H1 (cell line): ENCODE results near the gene PRIMPOL. TPM values are rescaled to one million over a fixed set of nuclear protein-coding genes. Genes with fewer than 3 reads are reported as not detected.

Source experiments
- CTCF ChIA-PET: fragments of 300-600 bp; sonication (Branson Sonifier 250); formaldehyde crosslinking; loops from one replicate; lab custom pipeline; 2021; ENCODE audit not compliant: partially characterized antibody; lab: Charles Lee
- POLR2A ChIA-PET: fragments of 300-600 bp; sonication (Branson Sonifier 250); formaldehyde crosslinking; loops from one replicate; lab custom pipeline; 2021; ENCODE audit warnings: inconsistent platforms; ENCODE audit not compliant: partially characterized antibody; lab: Charles Lee
- DNase-seq, 2 experiments: peaks; one replicate each; pipeline versions ENCODE4 v3.0.0 to v3.0.0-alpha.2; 2010 to 2022; ENCODE audit warnings: low spot score in 2 of 2, low read depth in 1 of 2, mixed read lengths in 1 of 2
- FAIRE-seq: peaks from 2 replicates; lab custom pipeline; 2011; peaks lifted over from hg19 to GRCh38; lab: Jason Lieb, UNC
- H2AFZ ChIP-seq: 2 replicates; pipeline ENCODE4 v1.8.1; 2012; ENCODE audit warnings: low read length, inconsistent platforms
- H2AK5ac ChIP-seq: 2 replicates; pipeline ENCODE4 v1.6.1; 2013; ENCODE audit warnings: low read depth, low read length
- H2BK120ac ChIP-seq: replicated peaks from 2 replicates; pipeline ENCODE3; 2013; ENCODE audit warnings: low read depth, low read length, inconsistent platforms
- H2BK12ac ChIP-seq: 2 replicates; pipeline ENCODE4 v1.6.1; 2013; ENCODE audit warnings: low read depth, low read length
- H2BK15ac ChIP-seq: 2 replicates; pipeline ENCODE4 v1.6.1; 2013; ENCODE audit warnings: low read length
- H2BK20ac ChIP-seq: 2 replicates; pipeline ENCODE4 v1.6.1; 2013; ENCODE audit warnings: low read length
- H2BK5ac ChIP-seq: 2 replicates; pipeline ENCODE4 v1.6.1; 2013; ENCODE audit warnings: low read depth, low read length
- H3K14ac ChIP-seq: 2 replicates; pipeline ENCODE4 v1.6.1; 2013; ENCODE audit warnings: inconsistent platforms; ENCODE audit not compliant: insufficient read length
- H3K18ac ChIP-seq: 2 replicates; pipeline ENCODE4 v1.6.1; 2013; ENCODE audit warnings: low read length; ENCODE audit errors: extremely low read depth
- H3K23ac ChIP-seq: 2 replicates; pipeline ENCODE4 v1.6.1; 2013; ENCODE audit warnings: inconsistent platforms; ENCODE audit not compliant: insufficient read length
- H3K23me2 ChIP-seq: 2 replicates; pipeline ENCODE4 v1.6.1; 2013; ENCODE audit warnings: low read depth, low read length
- H3K27ac ChIP-seq: 2 replicates; pipeline ENCODE4 v1.6.1; 2011; ENCODE audit warnings: low read depth, low read length, inconsistent platforms
- H3K27me3 ChIP-seq, 4 experiments: replicated peaks in 1 of 4; 1 replicate in 1 of 4; 2 replicates in 3 of 4; pipeline versions ENCODE4 v1.6.1 to v1.8.1; 2011 to 2013; ENCODE audit warnings: low read length in 3 of 4, mild to moderate bottlenecking in 3 of 4, inconsistent platforms in 2 of 4, mixed read lengths in 2 of 4, moderate library complexity in 1 of 4; ENCODE audit not compliant: control insufficient read depth in 3 of 4, insufficient read depth in 3 of 4; ENCODE audit errors: extremely low read depth in 1 of 4
- H3K36me3 ChIP-seq, 4 experiments: 2 replicates each; pipeline versions ENCODE4 v1.6.1 to v1.8.1; 2011 to 2013; ENCODE audit warnings: mild to moderate bottlenecking in 4 of 4, low read length in 3 of 4, moderate library complexity in 2 of 4, control low read depth in 1 of 4, inconsistent platforms in 1 of 4; ENCODE audit not compliant: insufficient read depth in 4 of 4, control insufficient read depth in 2 of 4
- H3K4ac ChIP-seq: replicated peaks from 2 replicates; pipeline ENCODE3; 2013; ENCODE audit warnings: low read length, low read depth, mixed read lengths, inconsistent platforms; ENCODE audit not compliant: insufficient read length
- H3K4me1 ChIP-seq, 4 experiments: replicated peaks in 1 of 4; 1 replicate in 1 of 4; 2 replicates in 3 of 4; pipeline versions ENCODE4 v1.6.1 to v1.8.1; 2011 to 2013; ENCODE audit warnings: low read length in 3 of 4, inconsistent platforms in 2 of 4, mixed read lengths in 1 of 4; ENCODE audit not compliant: insufficient read depth in 4 of 4, control insufficient read depth in 3 of 4
- H3K4me2 ChIP-seq, 2 experiments: 2 replicates each; pipeline versions ENCODE4 v1.6.1 to v1.8.1; 2011 to 2013; ENCODE audit warnings: low read depth in 2 of 2, low read length in 2 of 2, control low read depth in 1 of 2, inconsistent platforms in 1 of 2, mild to moderate bottlenecking in 1 of 2; ENCODE audit not compliant: insufficient read depth in 1 of 2
- H3K4me3 ChIP-seq, 4 experiments: fragments of 200-600, 300-600 bp in 1 of 4; sonication (generic), shearing (Covaris generic), sonication (Bioruptor Twin) in 1 of 4; 2 replicates each; pipeline versions ENCODE4 v1.5.1 to v1.8.1; 2011 to 2016; ENCODE audit warnings: low read length in 4 of 4, low read depth in 3 of 4, control low read depth in 2 of 4, inconsistent platforms in 2 of 4, mild to moderate bottlenecking in 2 of 4, mixed read lengths in 1 of 4, moderate library complexity in 1 of 4; ENCODE audit not compliant: insufficient read depth in 2 of 4; ENCODE audit errors: extremely low read depth in 1 of 4
- H3K56ac ChIP-seq: replicated peaks from 2 replicates; pipeline ENCODE3; 2013; ENCODE audit warnings: low read depth, mild to moderate bottlenecking, mixed read lengths, low read length, inconsistent platforms; ENCODE audit not compliant: insufficient read length
- H3K79me1 ChIP-seq: 2 replicates; pipeline ENCODE4 v1.6.1; 2013; ENCODE audit warnings: low read depth, low read length, control low read depth
- H3K79me2 ChIP-seq, 2 experiments: 2 replicates each; pipeline versions ENCODE4 v1.6.1 to v1.8.1; 2012 to 2013; ENCODE audit warnings: low read length in 2 of 2, mild to moderate bottlenecking in 2 of 2, inconsistent platforms in 1 of 2; ENCODE audit not compliant: insufficient read depth in 2 of 2, control insufficient read depth in 1 of 2
- H3K9ac ChIP-seq, 4 experiments: replicated peaks in 1 of 4; 1 replicate in 1 of 4; 2 replicates in 3 of 4; pipeline versions ENCODE4 v1.6.1 to v1.8.1; 2011 to 2013; ENCODE audit warnings: low read depth in 3 of 4, low read length in 3 of 4, control low read depth in 2 of 4, mild to moderate bottlenecking in 2 of 4, moderate library complexity in 2 of 4, inconsistent platforms in 1 of 4; ENCODE audit errors: extremely low read depth in 1 of 4
- H3K9me3 ChIP-seq, 2 experiments: 2 replicates each; pipeline versions ENCODE4 v1.6.1 to v1.8.1; 2012 to 2013; ENCODE audit warnings: mild to moderate bottlenecking in 2 of 2, moderate library complexity in 2 of 2, control low read depth in 1 of 2, inconsistent platforms in 1 of 2, low read depth in 1 of 2, low read length in 1 of 2, mixed read lengths in 1 of 2; ENCODE audit not compliant: insufficient read depth in 2 of 2
- H4K20me1 ChIP-seq, 2 experiments: replicated peaks in 1 of 2; 2 replicates each; pipeline versions ENCODE3 to v1.8.1; 2011 to 2013; ENCODE audit warnings: inconsistent platforms in 2 of 2, low read length in 2 of 2, mild to moderate bottlenecking in 1 of 2; ENCODE audit not compliant: insufficient read depth in 2 of 2, control insufficient read depth in 1 of 2
- H4K5ac ChIP-seq: 2 replicates; pipeline ENCODE4 v1.6.1; 2013; ENCODE audit warnings: low read length, low read depth, mixed read lengths, inconsistent platforms; ENCODE audit not compliant: insufficient read length
- H4K8ac ChIP-seq: 2 replicates; pipeline ENCODE4 v1.8.0; 2013; ENCODE audit warnings: mild to moderate bottlenecking, moderate library complexity, low read length, inconsistent platforms; ENCODE audit not compliant: insufficient read depth; ENCODE audit errors: extremely low read depth
- H4K91ac ChIP-seq: replicated peaks from 2 replicates; pipeline ENCODE3; 2013; ENCODE audit warnings: low read length, mixed read lengths, inconsistent platforms; ENCODE audit not compliant: insufficient read length
- HDAC6 ChIP-seq: IDR thresholded peaks from one replicate; pipeline ENCODE4 v1.7.1; 2012; ENCODE audit warnings: low read depth, mild to moderate bottlenecking, inconsistent platforms, low read length, moderate library complexity
- KDM1A ChIP-seq: fragments of 200-600, 300-600 bp; sonication (generic); IDR thresholded peaks from 2 replicates; pipeline ENCODE4 v1.7.1; 2016; ENCODE audit warnings: mild to moderate bottlenecking, low read length, borderline replicate concordance
- WGBS, 2 experiments: shearing (Covaris generic) in 1 of 2; methylation state at CpG; one replicate each; pipeline versions ENCODE4 v1.1.6 to v1.1.7; 2013 to 2015; ENCODE audit warnings: low lambda C conversion rate in 2 of 2, mixed read lengths in 2 of 2, inconsistent platforms in 1 of 2, low coverage in 1 of 2, missing lambda C conversion rate in 1 of 2; ENCODE audit not compliant: insufficient replicate concordance in 2 of 2, insufficient coverage in 1 of 2, insufficient read length in 1 of 2; ENCODE audit errors: extremely low coverage in 1 of 2, missing lambda C conversion rate in 1 of 2; 5-methylcytosine and 5-hydroxymethylcytosine counted together
- polyA plus RNA-seq, 7 experiments: library from polyadenylated mRNA; depleted of rRNA in 3 of 7; stranded (reverse) in 5 of 7; unstranded in 2 of 7; fragments of >200 nt in 5 of 7; fragments of 200-250 nt in 2 of 7; gene quantifications; 1 replicate in 5 of 7; 2 replicates in 1 of 7; 4 replicates in 1 of 7; pipeline versions ENCODE4 v1.2.1 to v1.2.3, GENCODE V29; 2011 to 2013; ENCODE audit warnings: missing spikeins in 2 of 7, mixed read lengths in 2 of 7
- total RNA-seq: library from RNA; stranded (reverse); fragmentation: NEBNext Ultra II Directional; extraction: Animal tissue kit (Norgen Biotek cat#: 25700); gene quantifications from 2 replicates; pipeline ENCODE4 v1.2.1, GENCODE V29; 2021

PRIMPOL gene
- total and polyA plus RNA-seq, 2 of the 8 experiments (the other 6 are each of a cell fraction or from before 2014, with no cell fraction given): 4.4 to 6.7 TPM

DNA sequence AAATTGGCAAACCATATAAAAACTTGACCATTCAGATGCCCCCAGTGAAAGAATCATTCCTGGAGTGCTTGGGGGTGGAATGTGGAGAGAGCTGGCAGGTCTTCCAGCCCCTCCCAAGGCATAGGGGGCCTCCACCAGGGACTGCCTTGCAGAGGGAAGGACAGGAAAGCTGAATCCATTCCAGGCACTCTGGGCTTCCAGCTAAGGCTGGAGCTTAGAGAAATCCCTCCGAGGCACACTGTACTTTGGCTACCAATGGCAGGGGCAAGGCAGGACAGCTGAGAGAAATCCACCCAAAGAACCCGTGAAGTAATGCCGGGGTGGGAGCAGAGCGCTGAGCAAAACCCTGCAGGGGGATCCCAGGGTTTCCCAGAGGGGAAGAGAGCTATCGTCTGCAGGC is 80.4 kb downstream of the PRIMPOL start:
- no peak overlapping the region for H3K14ac ChIP-seq
- H3K4me1 ChIP-seq: peaks cover 0 to 6% (median under 1%) of the 10 kb centered on the region in 4 experiments; a peak in 3 of 7 replicates
- H3K36me3 ChIP-seq: peaks cover 29 to 61% (median 43%) of the 10 kb centered on the region in 4 experiments
- no peak overlapping the region for H2AFZ ChIP-seq
- TF ChIP-seq HDAC6: no peak
- TF ChIP-seq KDM1A: no peak
- TF ChIP-seq, all 59 proteins: peak for 0
- H3K23ac ChIP-seq: no peak overlapping the region
- no peak overlapping the region for H2BK20ac ChIP-seq
- peaks cover 2 to 11% of the 10 kb centered on the region in 2 experiments for H4K20me1 ChIP-seq
- H3K23me2 ChIP-seq: peaks cover 1% of the 10 kb centered on the region; the same call in 1 of the 2 replicates
- no peak overlapping the region for H2BK5ac ChIP-seq
- no peak overlapping the region for H2BK120ac ChIP-seq
- ChIA-PET POLR2A (interaction anchor here (0.8 to 0.9 kb wide), 2 partner anchors 51 to 542 kb away, joined by 3 read pairs; no protein-coding TSS in a partner anchor), CTCF (interaction anchor here (1.3 kb wide), 1 partner anchor 86 kb away, joined by 3 read pairs; no protein-coding TSS in a partner anchor)
- FAIRE-seq: no peak
- no peak overlapping the region for H2BK12ac ChIP-seq
- H3K9me3 ChIP-seq: no peaks in the 10 kb centered on the region
- DNase-seq: no peak
- no peak overlapping the region for H2AK5ac ChIP-seq
- H4K91ac ChIP-seq: no peak overlapping the region
- 90% methylated on average over 5 of the region's 5 CpGs; no CpG with 5 or more reads in 1 of the 2 experiments for WGBS, 2 experiments
- no peak overlapping the region for H2BK15ac ChIP-seq
- no peak overlapping the region for H3K4me3 ChIP-seq
- H4K5ac ChIP-seq: no peak overlapping the region
- H3K27me3 ChIP-seq: no peaks in the 10 kb centered on the region
- peaks cover 4% of the 10 kb centered on the region; the same call in 1 of the 2 replicates for H3K79me1 ChIP-seq
- H3K79me2 ChIP-seq: peaks cover 8 to 76% of the 10 kb centered on the region in 2 experiments
- no peak overlapping the region for H4K8ac ChIP-seq
- H3K18ac ChIP-seq: no peak overlapping the region
- no peak overlapping the region for H3K4me2 ChIP-seq
- H3K27ac ChIP-seq: no peak overlapping the region
- H3K4ac ChIP-seq: no peak overlapping the region
- H3K56ac ChIP-seq: no peak overlapping the region
- H3K9ac ChIP-seq: no peak overlapping the region
